WTC11 (cell line): Measurements from ENCODE around the gene KCNQ4. TPM values are rescaled to one million over a fixed set of nuclear protein-coding genes. Genes with fewer than 3 reads are reported as not detected.

Source experiments
- ATAC-seq: fragments of 200-7000 bp; cut with Tn5 transposase; 2 replicates; pipeline ENCODE4 v1.10.0; 2021; ENCODE audit warnings: mild to moderate bottlenecking, moderate library complexity
- CTCF ChIA-PET: fragments of 300-600 bp; sonication (Branson Sonifier 250); formaldehyde crosslinking; loops from one replicate; lab custom pipeline; 2021; ENCODE audit warnings: antibody characterized with exemption; lab: Charles Lee
- POLR2A ChIA-PET: fragments of 350-600 bp; sonication (Branson Sonifier 250); formaldehyde crosslinking; loops from one replicate; lab custom pipeline; 2021; ENCODE audit warnings: antibody characterized with exemption; lab: Charles Lee
- DNase-seq: peaks from one replicate; pipeline ENCODE4 v3.0.0; 2021; ENCODE audit warnings: low spot score
- H3K27ac Mint-ChIP-seq: 2 replicates; pipeline ENCODE4 v1.8.0; 2021; ENCODE audit warnings: mixed read lengths
- H3K27me3 Mint-ChIP-seq: 2 replicates; pipeline ENCODE4 v1.8.0; 2021; ENCODE audit warnings: low read depth, mild to moderate bottlenecking, moderate library complexity, mixed read lengths
- H3K36me3 Mint-ChIP-seq: 2 replicates; pipeline ENCODE4 v1.8.0; 2021; ENCODE audit warnings: mixed read lengths
- H3K4me1 Mint-ChIP-seq: 2 replicates; pipeline ENCODE4 v1.8.0; 2022; ENCODE audit warnings: mixed read lengths
- H3K4me3 Mint-ChIP-seq: 2 replicates; pipeline ENCODE4 v1.8.0; 2021; ENCODE audit warnings: mild to moderate bottlenecking, moderate library complexity, mixed read lengths
- H3K9me3 Mint-ChIP-seq: 2 replicates; pipeline ENCODE4 v1.8.0; 2021; ENCODE audit warnings: mixed read lengths
- CREM ChIP-seq: sonication (generic); formaldehyde crosslinking; IDR thresholded peaks from 2 replicates; pipeline ENCODE4 v1.8.1; 2022; ENCODE audit warnings: mild to moderate bottlenecking, missing genetic modification reagents, moderate library complexity
- ELF4 ChIP-seq: sonication (generic); formaldehyde crosslinking; IDR thresholded peaks from 2 replicates; pipeline ENCODE4 v1.8.1; 2022; ENCODE audit warnings: low read depth, mild to moderate bottlenecking, moderate library complexity, missing genetic modification reagents
- ETV6 ChIP-seq: sonication (generic); formaldehyde crosslinking; IDR thresholded peaks from 2 replicates; pipeline ENCODE4 v1.8.1; 2022; ENCODE audit warnings: mild to moderate bottlenecking, missing genetic modification reagents
- HMGA2 ChIP-seq: fragments of 250-450 bp; sonication (Bioruptor Pico); IDR thresholded peaks from 2 replicates; pipeline ENCODE4 v1.4.0; 2021; ENCODE audit warnings: mild to moderate bottlenecking, moderate library complexity
- IRF2 ChIP-seq: sonication (generic); formaldehyde crosslinking; IDR thresholded peaks from 2 replicates; pipeline ENCODE4 v1.8.0; 2022; ENCODE audit warnings: low read depth, missing genetic modification reagents, borderline replicate concordance
- MXD4 ChIP-seq: fragments of 250-450 bp; sonication (Bioruptor Pico); IDR thresholded peaks from 2 replicates; pipeline ENCODE4 v1.8.0; 2021; ENCODE audit warnings: mild to moderate bottlenecking, moderate library complexity, borderline replicate concordance
- NR3C1 ChIP-seq: sonication (generic); formaldehyde crosslinking; conservative IDR thresholded peaks from 2 replicates; pipeline ENCODE4 v1.8.1; 2023; ENCODE audit warnings: low read depth, mild to moderate bottlenecking, missing genetic modification reagents
- PRRX2 ChIP-seq: fragments of 250-450 bp; sonication (Bioruptor Pico); IDR thresholded peaks from 2 replicates; pipeline ENCODE4 v1.8.0; 2021; ENCODE audit warnings: mild to moderate bottlenecking
- SMAD3 ChIP-seq: sonication (generic); formaldehyde crosslinking; IDR thresholded peaks from 2 replicates; pipeline ENCODE4 v1.8.0; 2022; ENCODE audit warnings: missing genetic modification reagents, mild to moderate bottlenecking, borderline replicate concordance
- TCF7 ChIP-seq: sonication (generic); formaldehyde crosslinking; IDR thresholded peaks from 2 replicates; pipeline ENCODE4 v1.8.0; 2022; ENCODE audit warnings: mild to moderate bottlenecking, low read depth, missing genetic modification reagents, moderate library complexity
- ZNF232 ChIP-seq: sonication (generic); formaldehyde crosslinking; IDR thresholded peaks from 2 replicates; pipeline ENCODE4 v1.8.0; 2022; ENCODE audit warnings: mild to moderate bottlenecking, missing genetic modification reagents
- ZNF396 ChIP-seq: fragments of 250-450 bp; sonication (Bioruptor Pico); IDR thresholded peaks from 2 replicates; pipeline ENCODE4 v1.8.0; 2021; ENCODE audit warnings: mild to moderate bottlenecking, moderate library complexity, borderline replicate concordance
- ZNF416 ChIP-seq: fragments of 250-450 bp; sonication (Bioruptor Pico); IDR thresholded peaks from 2 replicates; pipeline ENCODE4 v1.9.0; 2021; ENCODE audit warnings: mild to moderate bottlenecking, inconsistent platforms
- ZNF423 ChIP-seq: fragments of 250-450 bp; sonication (Bioruptor Pico); IDR thresholded peaks from 2 replicates; pipeline ENCODE4 v2.1.2; 2022; ENCODE audit warnings: mild to moderate bottlenecking, moderate library complexity
- ZNF671 ChIP-seq: fragments of 250-450 bp; sonication (Bioruptor Pico); IDR thresholded peaks from 2 replicates; pipeline ENCODE4 v1.8.0; 2021; ENCODE audit warnings: mild to moderate bottlenecking
- total RNA-seq: library from RNA; stranded (reverse); gene quantifications from 3 replicates; pipeline ENCODE4 v1.2.3, GENCODE V29; 2021
- TF ChIP-seq, protein P1 (sequence below): sonication (generic); formaldehyde crosslinking; conservative IDR thresholded peaks from 2 replicates; pipeline ENCODE4 v1.8.1; 2023; ENCODE audit warnings: mild to moderate bottlenecking, low read depth, missing genetic modification reagents, moderate library complexity
- TF ChIP-seq, protein P2 (sequence below): sonication (generic); formaldehyde crosslinking; IDR thresholded peaks from 2 replicates; pipeline ENCODE4 v1.8.0; 2022; ENCODE audit warnings: mild to moderate bottlenecking, missing genetic modification reagents
- TF ChIP-seq, protein P3 (sequence below): sonication (generic); formaldehyde crosslinking; IDR thresholded peaks from 2 replicates; pipeline ENCODE4 v1.8.1; 2023; ENCODE audit warnings: mild to moderate bottlenecking, missing genetic modification reagents
- TF ChIP-seq, protein P4 (sequence below): sonication (generic); formaldehyde crosslinking; IDR thresholded peaks from 2 replicates; pipeline ENCODE4 v1.8.0; 2023; ENCODE audit warnings: missing genetic modification reagents
- TF ChIP-seq, protein P5 (sequence below): sonication (generic); formaldehyde crosslinking; IDR thresholded peaks from 2 replicates; pipeline ENCODE4 v1.8.1; 2022; ENCODE audit warnings: low read depth, mild to moderate bottlenecking, moderate library complexity, missing genetic modification reagents, borderline replicate concordance
- TF ChIP-seq, protein P6 (sequence below): sonication (generic); formaldehyde crosslinking; conservative IDR thresholded peaks from 2 replicates; pipeline ENCODE4 v1.8.1; 2022; ENCODE audit warnings: mild to moderate bottlenecking, missing genetic modification reagents
- TF ChIP-seq, protein P7 (sequence below): sonication (generic); formaldehyde crosslinking; IDR thresholded peaks from 2 replicates; pipeline ENCODE4 v1.8.1; 2023; ENCODE audit warnings: mild to moderate bottlenecking, moderate library complexity, missing genetic modification reagents
- TF ChIP-seq, protein P8 (sequence below): sonication (generic); formaldehyde crosslinking; IDR thresholded peaks from 2 replicates; pipeline ENCODE4 v1.8.1; 2023; ENCODE audit warnings: mild to moderate bottlenecking, missing genetic modification reagents

Gene KCNQ4
- total RNA-seq, 1 experiment from 2014 or later, result 4.0 TPM

DNA sequence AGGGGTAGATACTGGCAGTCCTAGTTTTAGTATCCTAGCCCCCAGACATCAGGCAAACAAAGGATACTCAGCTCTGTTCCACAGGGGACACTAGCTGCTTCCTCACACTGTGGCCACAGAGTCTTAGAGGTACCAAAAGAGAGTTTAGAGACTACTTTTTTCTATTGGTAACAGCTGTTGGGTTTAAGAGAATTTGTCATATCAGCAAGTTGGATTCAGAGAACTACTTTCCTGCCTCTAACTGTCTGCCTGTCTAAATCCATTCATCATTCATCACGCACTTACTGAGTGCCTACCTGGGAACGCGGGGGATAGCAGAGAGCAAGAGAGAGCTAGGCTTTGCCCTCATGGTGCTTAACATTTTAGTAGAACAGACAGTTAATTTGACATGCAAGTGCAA lies 27.1 kb upstream of the KCNQ4 start:
- no peak for DNase-seq
- ATAC-seq, result no peak
- TF ChIP-seq MXD4 (no peak), NR3C1 (CRISPR knock-in tag) (no peak), ZNF423 (CRISPR knock-in tag) (no peak), CREM (CRISPR knock-in tag) (no peak), PRRX2 (CRISPR knock-in tag) (no peak), ZNF396 (no peak), ETV6 (CRISPR knock-in tag) (no peak), TCF7 (CRISPR knock-in tag) (no peak), IRF2 (CRISPR knock-in tag) (no peak), ZNF671 (CRISPR knock-in tag) (no peak)
- TF ChIP-seq, protein P1, sequence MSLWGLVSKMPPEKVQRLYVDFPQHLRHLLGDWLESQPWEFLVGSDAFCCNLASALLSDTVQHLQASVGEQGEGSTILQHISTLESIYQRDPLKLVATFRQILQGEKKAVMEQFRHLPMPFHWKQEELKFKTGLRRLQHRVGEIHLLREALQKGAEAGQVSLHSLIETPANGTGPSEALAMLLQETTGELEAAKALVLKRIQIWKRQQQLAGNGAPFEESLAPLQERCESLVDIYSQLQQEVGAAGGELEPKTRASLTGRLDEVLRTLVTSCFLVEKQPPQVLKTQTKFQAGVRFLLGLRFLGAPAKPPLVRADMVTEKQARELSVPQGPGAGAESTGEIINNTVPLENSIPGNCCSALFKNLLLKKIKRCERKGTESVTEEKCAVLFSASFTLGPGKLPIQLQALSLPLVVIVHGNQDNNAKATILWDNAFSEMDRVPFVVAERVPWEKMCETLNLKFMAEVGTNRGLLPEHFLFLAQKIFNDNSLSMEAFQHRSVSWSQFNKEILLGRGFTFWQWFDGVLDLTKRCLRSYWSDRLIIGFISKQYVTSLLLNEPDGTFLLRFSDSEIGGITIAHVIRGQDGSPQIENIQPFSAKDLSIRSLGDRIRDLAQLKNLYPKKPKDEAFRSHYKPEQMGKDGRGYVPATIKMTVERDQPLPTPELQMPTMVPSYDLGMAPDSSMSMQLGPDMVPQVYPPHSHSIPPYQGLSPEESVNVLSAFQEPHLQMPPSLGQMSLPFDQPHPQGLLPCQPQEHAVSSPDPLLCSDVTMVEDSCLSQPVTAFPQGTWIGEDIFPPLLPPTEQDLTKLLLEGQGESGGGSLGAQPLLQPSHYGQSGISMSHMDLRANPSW (CRISPR knock-in tag), result no peak
- TF ChIP-seq, protein P2, sequence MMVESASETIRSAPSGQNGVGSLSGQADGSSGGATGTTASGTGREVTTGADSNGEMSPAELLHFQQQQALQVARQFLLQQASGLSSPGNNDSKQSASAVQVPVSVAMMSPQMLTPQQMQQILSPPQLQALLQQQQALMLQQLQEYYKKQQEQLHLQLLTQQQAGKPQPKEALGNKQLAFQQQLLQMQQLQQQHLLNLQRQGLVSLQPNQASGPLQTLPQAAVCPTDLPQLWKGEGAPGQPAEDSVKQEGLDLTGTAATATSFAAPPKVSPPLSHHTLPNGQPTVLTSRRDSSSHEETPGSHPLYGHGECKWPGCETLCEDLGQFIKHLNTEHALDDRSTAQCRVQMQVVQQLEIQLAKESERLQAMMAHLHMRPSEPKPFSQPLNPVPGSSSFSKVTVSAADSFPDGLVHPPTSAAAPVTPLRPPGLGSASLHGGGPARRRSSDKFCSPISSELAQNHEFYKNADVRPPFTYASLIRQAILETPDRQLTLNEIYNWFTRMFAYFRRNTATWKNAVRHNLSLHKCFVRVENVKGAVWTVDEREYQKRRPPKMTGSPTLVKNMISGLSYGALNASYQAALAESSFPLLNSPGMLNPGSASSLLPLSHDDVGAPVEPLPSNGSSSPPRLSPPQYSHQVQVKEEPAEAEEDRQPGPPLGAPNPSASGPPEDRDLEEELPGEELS (CRISPR knock-in tag), result no peak
- TF ChIP-seq, protein P3, sequence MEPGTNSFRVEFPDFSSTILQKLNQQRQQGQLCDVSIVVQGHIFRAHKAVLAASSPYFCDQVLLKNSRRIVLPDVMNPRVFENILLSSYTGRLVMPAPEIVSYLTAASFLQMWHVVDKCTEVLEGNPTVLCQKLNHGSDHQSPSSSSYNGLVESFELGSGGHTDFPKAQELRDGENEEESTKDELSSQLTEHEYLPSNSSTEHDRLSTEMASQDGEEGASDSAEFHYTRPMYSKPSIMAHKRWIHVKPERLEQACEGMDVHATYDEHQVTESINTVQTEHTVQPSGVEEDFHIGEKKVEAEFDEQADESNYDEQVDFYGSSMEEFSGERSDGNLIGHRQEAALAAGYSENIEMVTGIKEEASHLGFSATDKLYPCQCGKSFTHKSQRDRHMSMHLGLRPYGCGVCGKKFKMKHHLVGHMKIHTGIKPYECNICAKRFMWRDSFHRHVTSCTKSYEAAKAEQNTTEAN (CRISPR knock-in tag), result no peak
- TF ChIP-seq, protein P4, sequence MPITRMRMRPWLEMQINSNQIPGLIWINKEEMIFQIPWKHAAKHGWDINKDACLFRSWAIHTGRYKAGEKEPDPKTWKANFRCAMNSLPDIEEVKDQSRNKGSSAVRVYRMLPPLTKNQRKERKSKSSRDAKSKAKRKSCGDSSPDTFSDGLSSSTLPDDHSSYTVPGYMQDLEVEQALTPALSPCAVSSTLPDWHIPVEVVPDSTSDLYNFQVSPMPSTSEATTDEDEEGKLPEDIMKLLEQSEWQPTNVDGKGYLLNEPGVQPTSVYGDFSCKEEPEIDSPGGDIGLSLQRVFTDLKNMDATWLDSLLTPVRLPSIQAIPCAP (CRISPR knock-in tag), result no peak
- TF ChIP-seq, protein P5, sequence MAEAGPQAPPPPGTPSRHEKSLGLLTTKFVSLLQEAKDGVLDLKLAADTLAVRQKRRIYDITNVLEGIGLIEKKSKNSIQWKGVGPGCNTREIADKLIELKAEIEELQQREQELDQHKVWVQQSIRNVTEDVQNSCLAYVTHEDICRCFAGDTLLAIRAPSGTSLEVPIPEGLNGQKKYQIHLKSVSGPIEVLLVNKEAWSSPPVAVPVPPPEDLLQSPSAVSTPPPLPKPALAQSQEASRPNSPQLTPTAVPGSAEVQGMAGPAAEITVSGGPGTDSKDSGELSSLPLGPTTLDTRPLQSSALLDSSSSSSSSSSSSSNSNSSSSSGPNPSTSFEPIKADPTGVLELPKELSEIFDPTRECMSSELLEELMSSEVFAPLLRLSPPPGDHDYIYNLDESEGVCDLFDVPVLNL (CRISPR knock-in tag), result no peak
- TF ChIP-seq, all 79 proteins: peak for 0
- no peak overlapping the region for H3K4me3 Mint-ChIP-seq
- H3K36me3 Mint-ChIP-seq, result peaks cover 77% of the 10 kb centered on the region
- H3K27me3 Mint-ChIP-seq, result no peaks in the 10 kb centered on the region
- no peaks in the 10 kb centered on the region for H3K4me1 Mint-ChIP-seq
- CTCF ChIA-PET, result interaction anchor here (1.6 kb wide), 1 partner anchor 93 kb away, joined by 4 read pairs; no protein-coding TSS in a partner anchor
- no peaks in the 10 kb centered on the region for H3K9me3 Mint-ChIP-seq
- H3K27ac Mint-ChIP-seq, result no peak overlapping the region; the same call in 1 of the 2 replicates
- POLR2A ChIA-PET, result no interaction called here

DNA sequence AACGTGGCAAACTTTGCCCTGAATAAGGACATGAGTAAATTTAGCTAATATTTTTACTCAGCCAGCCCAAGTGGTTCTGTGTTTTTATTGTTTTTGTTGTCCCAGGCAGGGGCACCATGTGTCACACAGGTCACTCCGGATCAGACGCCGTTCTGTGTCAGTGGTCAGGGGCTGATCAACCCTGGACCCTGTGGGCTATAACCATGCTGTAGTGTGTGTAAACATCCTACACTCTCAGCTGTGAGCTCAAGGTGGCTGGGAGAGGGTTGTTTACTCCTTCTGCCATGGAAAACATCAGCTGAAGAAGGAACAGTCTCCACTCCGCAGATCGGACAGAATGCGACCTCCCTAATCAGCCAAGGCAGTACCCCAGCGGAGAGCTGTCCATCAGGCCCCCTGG lies 26.5 kb upstream of the KCNQ4 start:
- Mint-ChIP-seq H3K36me3 (peaks cover 72% of the 10 kb centered on the region), H3K9me3 (no peaks in the 10 kb centered on the region), H3K27ac (no peak overlapping the region), H3K4me1 (no peaks in the 10 kb centered on the region), H3K4me3 (no peak overlapping the region), H3K27me3 (no peaks in the 10 kb centered on the region)
- ATAC-seq, result no peak
- no peak for DNase-seq
- ChIA-PET CTCF (interaction anchor here (1.5 kb wide), 1 partner anchor 105 kb away, joined by 3 read pairs; the partner anchor contains the start of gene CITED4), POLR2A (no interaction called here)
- no peak for TF ChIP-seq SMAD3 (CRISPR knock-in tag)
- TF ChIP-seq ZNF416, result no peak
- TF ChIP-seq, protein P6, sequence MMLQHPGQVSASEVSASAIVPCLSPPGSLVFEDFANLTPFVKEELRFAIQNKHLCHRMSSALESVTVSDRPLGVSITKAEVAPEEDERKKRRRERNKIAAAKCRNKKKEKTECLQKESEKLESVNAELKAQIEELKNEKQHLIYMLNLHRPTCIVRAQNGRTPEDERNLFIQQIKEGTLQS (CRISPR knock-in tag), result no peak
- TF ChIP-seq, protein P7, sequence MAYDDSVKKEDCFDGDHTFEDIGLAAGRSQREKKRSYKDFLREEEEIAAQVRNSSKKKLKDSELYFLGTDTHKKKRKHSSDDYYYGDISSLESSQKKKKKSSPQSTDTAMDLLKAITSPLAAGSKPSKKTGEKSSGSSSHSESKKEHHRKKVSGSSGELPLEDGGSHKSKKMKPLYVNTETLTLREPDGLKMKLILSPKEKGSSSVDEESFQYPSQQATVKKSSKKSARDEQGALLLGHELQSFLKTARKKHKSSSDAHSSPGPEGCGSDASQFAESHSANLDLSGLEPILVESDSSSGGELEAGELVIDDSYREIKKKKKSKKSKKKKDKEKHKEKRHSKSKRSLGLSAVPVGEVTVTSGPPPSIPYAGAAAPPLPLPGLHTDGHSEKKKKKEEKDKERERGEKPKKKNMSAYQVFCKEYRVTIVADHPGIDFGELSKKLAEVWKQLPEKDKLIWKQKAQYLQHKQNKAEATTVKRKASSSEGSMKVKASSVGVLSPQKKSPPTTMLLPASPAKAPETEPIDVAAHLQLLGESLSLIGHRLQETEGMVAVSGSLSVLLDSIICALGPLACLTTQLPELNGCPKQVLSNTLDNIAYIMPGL (CRISPR knock-in tag), result no peak
- TF ChIP-seq HMGA2 (CRISPR knock-in tag), result no peak
- TF ChIP-seq, protein P8, sequence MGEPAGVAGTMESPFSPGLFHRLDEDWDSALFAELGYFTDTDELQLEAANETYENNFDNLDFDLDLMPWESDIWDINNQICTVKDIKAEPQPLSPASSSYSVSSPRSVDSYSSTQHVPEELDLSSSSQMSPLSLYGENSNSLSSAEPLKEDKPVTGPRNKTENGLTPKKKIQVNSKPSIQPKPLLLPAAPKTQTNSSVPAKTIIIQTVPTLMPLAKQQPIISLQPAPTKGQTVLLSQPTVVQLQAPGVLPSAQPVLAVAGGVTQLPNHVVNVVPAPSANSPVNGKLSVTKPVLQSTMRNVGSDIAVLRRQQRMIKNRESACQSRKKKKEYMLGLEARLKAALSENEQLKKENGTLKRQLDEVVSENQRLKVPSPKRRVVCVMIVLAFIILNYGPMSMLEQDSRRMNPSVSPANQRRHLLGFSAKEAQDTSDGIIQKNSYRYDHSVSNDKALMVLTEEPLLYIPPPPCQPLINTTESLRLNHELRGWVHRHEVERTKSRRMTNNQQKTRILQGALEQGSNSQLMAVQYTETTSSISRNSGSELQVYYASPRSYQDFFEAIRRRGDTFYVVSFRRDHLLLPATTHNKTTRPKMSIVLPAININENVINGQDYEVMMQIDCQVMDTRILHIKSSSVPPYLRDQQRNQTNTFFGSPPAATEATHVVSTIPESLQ, result no peak
- TF ChIP-seq IRF2 (CRISPR knock-in tag), result no peak
- TF ChIP-seq ZNF232 (CRISPR knock-in tag), result no peak
- TF ChIP-seq ELF4 (CRISPR knock-in tag), result no peak
